Panc1 (cell line): ENCODE data around the gene HMGN3.

Source experiments
- POLR2AphosphoS5 ChIP-seq: IDR thresholded peaks from 2 replicates; pipeline ENCODE4 v1.6.1; 2012; ENCODE audit warnings: mild to moderate bottlenecking, low read depth, low read length, moderate library complexity
- TCF7L2 ChIP-seq: IDR thresholded peaks from 2 replicates; pipeline ENCODE4 v1.6.1; 2011; ENCODE audit warnings: mild to moderate bottlenecking, low read depth, low read length, inconsistent platforms
- TF ChIP-seq, protein P1 (sequence below): fragments of 450-650 bp; IDR thresholded peaks from 2 replicates; pipeline ENCODE4 v1.5.1; 2017; ENCODE audit warnings: mild to moderate bottlenecking

- TF ChIP-seq, protein P1, sequence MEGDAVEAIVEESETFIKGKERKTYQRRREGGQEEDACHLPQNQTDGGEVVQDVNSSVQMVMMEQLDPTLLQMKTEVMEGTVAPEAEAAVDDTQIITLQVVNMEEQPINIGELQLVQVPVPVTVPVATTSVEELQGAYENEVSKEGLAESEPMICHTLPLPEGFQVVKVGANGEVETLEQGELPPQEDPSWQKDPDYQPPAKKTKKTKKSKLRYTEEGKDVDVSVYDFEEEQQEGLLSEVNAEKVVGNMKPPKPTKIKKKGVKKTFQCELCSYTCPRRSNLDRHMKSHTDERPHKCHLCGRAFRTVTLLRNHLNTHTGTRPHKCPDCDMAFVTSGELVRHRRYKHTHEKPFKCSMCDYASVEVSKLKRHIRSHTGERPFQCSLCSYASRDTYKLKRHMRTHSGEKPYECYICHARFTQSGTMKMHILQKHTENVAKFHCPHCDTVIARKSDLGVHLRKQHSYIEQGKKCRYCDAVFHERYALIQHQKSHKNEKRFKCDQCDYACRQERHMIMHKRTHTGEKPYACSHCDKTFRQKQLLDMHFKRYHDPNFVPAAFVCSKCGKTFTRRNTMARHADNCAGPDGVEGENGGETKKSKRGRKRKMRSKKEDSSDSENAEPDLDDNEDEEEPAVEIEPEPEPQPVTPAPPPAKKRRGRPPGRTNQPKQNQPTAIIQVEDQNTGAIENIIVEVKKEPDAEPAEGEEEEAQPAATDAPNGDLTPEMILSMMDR, result no peak
- TF ChIP-seq POLR2AphosphoS5, result no peak
- TF ChIP-seq TCF7L2, result no peak
These were observed 30.7 kb downstream of the HMGN3 start for GRCh38 chr6:79203753-79204253.
